H1 (cell line): ENCODE results near the gene OXLD1. TPM values are rescaled to one million over a fixed set of nuclear protein-coding genes. Genes with fewer than 3 reads are reported as not detected.

Experiments used
- ATF2 ChIP-seq: IDR thresholded peaks from 2 replicates; pipeline ENCODE4 v1.6.1; 2012; ENCODE audit warnings: low read length, inconsistent platforms
- CHD7 ChIP-seq: fragments of 300-600 bp; sonication (generic); IDR thresholded peaks from 2 replicates; pipeline ENCODE4 v1.7.1; 2012; ENCODE audit warnings: low read length, moderate library complexity, mild to moderate bottlenecking, inconsistent platforms; ENCODE audit not compliant: insufficient replicate concordance
- EGR1 ChIP-seq: IDR thresholded peaks from 2 replicates; pipeline ENCODE4 v1.6.1; 2011; ENCODE audit warnings: low read depth, low read length, borderline replicate concordance
- MAFK ChIP-seq: IDR thresholded peaks from 2 replicates; pipeline ENCODE4 v1.6.1; 2012; ENCODE audit warnings: low read depth, mild to moderate bottlenecking, improper control_type of control experiment, low read length
- POLR2AphosphoS5 ChIP-seq: IDR thresholded peaks from 2 replicates; pipeline ENCODE4 v1.6.1; 2011; ENCODE audit warnings: low read depth, low read length
- SAP30 ChIP-seq: fragments of 300-600 bp; sonication (generic); IDR thresholded peaks from 2 replicates; pipeline ENCODE4 v1.7.1; 2012; ENCODE audit warnings: low read length, moderate library complexity, mild to moderate bottlenecking, inconsistent platforms; ENCODE audit not compliant: insufficient read depth, insufficient replicate concordance
- SIRT6 ChIP-seq: IDR thresholded peaks from one replicate; pipeline ENCODE4 v1.7.1; 2012; ENCODE audit warnings: low read length, inconsistent platforms
- SIX5 ChIP-seq: IDR thresholded peaks from 2 replicates; pipeline ENCODE4 v1.6.1; 2011; ENCODE audit warnings: mild to moderate bottlenecking, low read depth, low read length
- SP4 ChIP-seq: IDR thresholded peaks from 2 replicates; pipeline ENCODE4 v1.6.1; 2012; ENCODE audit warnings: low read length, inconsistent platforms
- TCF12 ChIP-seq: IDR thresholded peaks from 2 replicates; pipeline ENCODE4 v1.6.1; 2011; ENCODE audit warnings: low read depth, mild to moderate bottlenecking, low read length
- polyA plus RNA-seq, 7 experiments: library from polyadenylated mRNA; depleted of rRNA in 3 of 7; stranded (reverse) in 5 of 7; unstranded in 2 of 7; fragments of >200 nt in 5 of 7; fragments of 200-250 nt in 2 of 7; gene quantifications; 1 replicate in 5 of 7; 2 replicates in 1 of 7; 4 replicates in 1 of 7; pipeline versions ENCODE4 v1.2.1 to v1.2.3, GENCODE V29; 2011 to 2013; ENCODE audit warnings: missing spikeins in 2 of 7, mixed read lengths in 2 of 7
- total RNA-seq: library from RNA; stranded (reverse); fragmentation: NEBNext Ultra II Directional; extraction: Animal tissue kit (Norgen Biotek cat#: 25700); gene quantifications from 2 replicates; pipeline ENCODE4 v1.2.1, GENCODE V29; 2021

The OXLD1 gene
- total and polyA plus RNA-seq, 2 of the 8 experiments (the other 6 are each of a cell fraction or from before 2014, with no cell fraction given), result 41.5 to 61.9 TPM

- TF ChIP-seq CHD7 (no peak), TCF12 (no peak), POLR2AphosphoS5 (no peak), SP4 (no peak), SIRT6 (no peak), SIX5 (no peak), ATF2 (no peak), EGR1 (no peak), SAP30 (no peak), MAFK (no peak)
These were observed 44.8 kb downstream of the OXLD1 start (continued) for GRCh38 chr17:81621494-81622130.
